ENCODE data around the gene IGF2BP2. TPM values are rescaled to one million over a fixed set of nuclear protein-coding genes. Genes with fewer than 3 reads are reported as not detected.

The IGF2BP2 gene
- total RNA-seq, 1 donor from 2014 or later = 57.6 TPM

GRCh38 chr3:185657691-185658503, 166.9 kb downstream of the IGF2BP2 start:
- no peak for TF ChIP-seq CTCF (conservative IDR thresholded peaks at IDR 0.05; ENCODE audit: low read depth, low read length)
- no peak for DNase-seq (ENCODE audit: low read depth)
- no peak overlapping the region for H3K4me3 ChIP-seq (ENCODE audit: low read depth, low read length)

GRCh38 chr3:185657211-185657610, 167.6 kb downstream of the IGF2BP2 start:
- no peak for TF ChIP-seq CTCF (conservative IDR thresholded peaks at IDR 0.05; ENCODE audit: low read depth, low read length)
- H3K4me3 ChIP-seq (ENCODE audit: low read depth, low read length) = no peak overlapping the region
- DNase-seq (ENCODE audit: low read depth) = no peak

- peak; percentile 77 for DNase-seq (ENCODE audit: low read depth)
- no peak for TF ChIP-seq CTCF (conservative IDR thresholded peaks at IDR 0.05; ENCODE audit: low read depth, low read length)
- no peak overlapping the region for H3K4me3 ChIP-seq (ENCODE audit: low read depth, low read length)
Observed at GRCh38 chr3:185656321-185656840, 168.5 kb downstream of the IGF2BP2 start.

GRCh38 chr3:185655426-185656320, 169.2 kb downstream of the IGF2BP2 start:
- no peak for DNase-seq (ENCODE audit: low read depth)
- no peak for TF ChIP-seq CTCF (conservative IDR thresholded peaks at IDR 0.05; ENCODE audit: low read depth, low read length)
- H3K4me3 ChIP-seq (ENCODE audit: low read depth, low read length) = no peak overlapping the region

GRCh38 chr3:185654758-185655145, 170.1 kb downstream of the IGF2BP2 start:
- H3K4me3 ChIP-seq (ENCODE audit: low read depth, low read length) = no peak overlapping the region
- DNase-seq (ENCODE audit: low read depth) = no peak

More at GRCh38 chr3:185654758-185655145, 170.1 kb downstream of the IGF2BP2 start:
- TF ChIP-seq CTCF (conservative IDR thresholded peaks at IDR 0.05; ENCODE audit: low read depth, low read length) = no peak
